NCI-H526 (cell line): ENCODE data around the gene LDHD.
"Not testable (repeated sequence)": the region's sequence is repeated elsewhere in the genome, so short reads cannot be mapped to it uniquely, and the experiment has no call there.

Experiments used
- DNase-seq, 2 experiments: peaks; one replicate each; lab custom pipeline; 2025; lab: John Stamatoyannopoulos, UW

The LDHD gene

GRCh38 chr16:75099738-75100602, 16.6 kb downstream of the LDHD start:
- no peak for DNase-seq

- DNase-seq, result no peak
These were observed 17.4 kb downstream of the LDHD start for GRCh38 chr16:75099075-75099667.

DNA sequence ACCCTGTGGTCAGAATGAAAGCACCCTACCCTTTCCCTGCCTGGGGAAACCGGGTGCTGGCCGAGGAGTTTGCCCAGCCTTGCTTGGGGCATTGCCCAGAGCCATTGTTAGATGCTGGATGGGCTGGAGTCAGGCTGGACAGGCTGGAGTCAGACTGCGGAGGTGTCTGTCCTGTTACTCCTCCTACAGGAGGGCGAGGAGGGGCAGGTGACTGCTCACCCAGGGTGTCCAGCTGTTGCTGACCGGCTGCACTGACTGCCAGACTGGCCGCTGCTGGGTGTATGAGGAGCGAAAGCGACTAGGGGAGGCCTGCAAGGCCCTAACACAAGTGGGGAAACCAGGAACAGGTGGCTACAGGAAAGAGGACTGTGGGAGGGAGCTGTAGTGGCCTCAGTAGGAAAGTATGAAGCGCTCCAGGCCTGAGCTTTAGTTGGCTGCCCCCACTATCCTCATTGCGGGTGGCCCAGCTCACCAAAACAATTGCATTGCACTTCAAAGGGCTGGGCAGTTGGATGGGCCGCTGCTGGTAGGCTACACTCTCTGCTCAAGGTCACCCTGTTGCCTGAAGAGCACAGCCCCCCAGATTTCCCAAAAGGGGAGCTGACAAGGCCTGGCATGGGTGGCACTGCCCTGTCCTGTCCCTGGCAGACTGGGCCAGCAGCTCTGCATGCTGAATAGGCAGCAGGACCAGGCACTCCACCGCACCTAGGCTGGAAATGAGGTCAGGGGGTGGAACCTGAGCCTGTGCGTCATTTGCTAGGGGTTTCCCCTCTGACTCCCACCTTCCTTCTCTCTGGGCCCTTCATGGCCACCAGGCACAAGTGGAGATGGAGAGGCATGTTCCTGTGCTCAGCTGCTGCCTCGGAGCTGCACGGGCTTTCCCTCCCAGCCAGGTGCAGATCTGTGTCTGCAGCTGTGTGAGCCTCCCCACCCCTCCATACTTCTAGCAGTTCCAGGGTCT, 18.4 kb downstream of the LDHD start:
- no peak for DNase-seq

DNA sequence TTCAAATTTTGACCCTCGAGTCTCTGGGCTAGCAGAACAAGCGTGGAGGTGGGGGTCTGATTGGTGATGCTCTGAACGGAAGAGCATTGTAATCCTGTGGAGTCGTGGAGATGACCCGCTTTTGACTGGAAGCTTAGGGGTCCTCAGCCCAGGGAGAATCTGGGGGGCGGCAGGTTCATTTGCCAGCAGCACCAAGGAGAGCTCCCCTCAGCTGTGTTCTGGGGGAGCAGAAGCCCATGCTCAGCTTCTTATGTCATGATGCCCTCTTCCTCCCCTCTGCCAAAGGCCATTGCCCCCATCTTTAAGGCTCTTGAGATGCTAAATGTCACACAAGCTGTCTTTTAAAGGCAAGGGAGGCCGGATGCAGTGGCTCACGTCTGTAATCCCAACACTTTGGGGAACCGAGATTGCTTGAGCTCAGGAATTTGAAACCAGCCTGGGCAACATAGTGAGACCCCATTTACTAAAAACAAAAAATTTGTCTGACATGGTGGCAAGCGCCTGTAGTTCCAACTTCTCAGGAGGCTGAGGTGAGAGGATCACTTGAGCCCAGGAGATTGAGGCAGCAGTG, 19.3 kb downstream of the LDHD start:
- DNase-seq, result no peak

- peak in 1 of 2 experiments; percentile 48 for DNase-seq
These were observed 19.9 kb downstream of the LDHD start for GRCh38 chr16:75096656-75097055.

GRCh38 chr16:75095204-75095621, 21.4 kb downstream of the LDHD start:
- no peak for DNase-seq

DNA sequence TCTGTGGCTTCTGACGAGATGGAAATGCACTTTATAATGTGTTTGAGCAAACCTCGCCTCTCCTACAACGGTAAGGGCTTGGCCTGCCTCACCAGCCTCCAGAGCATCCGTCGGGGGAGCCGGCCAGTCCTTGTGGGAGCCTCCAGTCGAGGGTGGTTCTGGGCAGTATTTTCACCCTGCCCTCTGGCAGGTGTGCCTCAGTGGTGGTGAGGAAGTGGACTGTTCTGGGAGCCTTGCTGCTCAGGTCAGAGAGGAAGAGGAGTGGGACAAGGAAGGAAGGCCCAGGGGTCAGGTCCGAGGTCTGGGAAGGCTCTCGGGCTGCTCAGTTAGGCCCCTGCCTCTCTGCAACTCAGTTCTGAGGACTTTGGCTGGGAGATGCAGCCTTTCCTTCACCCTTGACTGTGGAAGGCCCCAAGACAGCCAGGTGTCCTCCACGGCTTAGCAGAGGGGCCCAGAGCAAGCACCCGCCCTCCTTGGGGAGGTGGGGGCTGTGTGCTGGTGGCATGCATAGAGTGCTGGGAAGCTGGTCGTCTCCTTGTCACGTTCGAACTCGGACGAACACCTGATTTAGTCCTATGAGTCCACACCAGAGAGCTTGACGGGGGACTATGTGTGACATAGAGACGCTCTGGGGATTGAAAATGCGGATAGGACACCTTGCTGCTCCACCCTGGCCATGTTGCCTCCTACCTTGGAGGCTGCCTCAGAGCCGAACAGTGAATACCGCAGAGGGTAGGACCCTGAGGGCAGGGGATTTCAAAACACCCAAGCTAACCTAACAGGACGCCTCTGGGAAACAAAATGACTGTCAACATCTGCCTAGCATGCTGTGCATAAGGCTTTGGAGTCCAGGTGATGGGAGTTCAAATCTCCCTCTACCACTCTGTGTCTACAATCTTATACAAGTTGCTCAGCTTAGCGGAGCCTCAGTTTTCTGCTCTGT, 22.7 kb downstream of the LDHD start:
- DNase-seq, result no peak

GRCh38 chr16:75092777-75093176, 23.8 kb downstream of the LDHD start:
- no peak for DNase-seq

DNA sequence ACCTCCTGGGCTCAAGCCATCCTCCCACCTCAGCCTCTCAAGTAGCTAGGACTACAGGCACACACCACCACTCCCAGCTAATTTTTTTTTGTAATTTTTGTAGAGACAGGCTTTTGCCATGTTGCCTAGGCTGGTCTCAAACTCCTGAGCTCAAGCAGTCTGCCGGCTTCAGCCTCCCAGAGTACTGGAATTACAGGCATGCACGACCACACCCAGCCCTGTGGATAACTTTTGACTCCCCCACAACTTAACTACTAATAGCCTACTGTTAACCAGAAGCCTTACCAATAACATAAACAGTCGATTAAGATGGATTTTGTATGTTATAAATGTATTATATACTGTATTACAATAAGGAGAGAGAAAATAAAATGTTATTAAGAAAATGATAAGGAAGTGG, 25.0 kb downstream of the LDHD start:
- DNase-seq, result not testable (repeated sequence)

- not testable (repeated sequence) for DNase-seq
These were observed 25.7 kb downstream of the LDHD start for GRCh38 chr16:75090899-75091298.

- DNase-seq, result no peak
These were observed 26.9 kb downstream of the LDHD start for GRCh38 chr16:75089486-75090202.

GRCh38 chr16:75088934-75089333, 27.6 kb downstream of the LDHD start:
- DNase-seq, result no peak

- no peak for DNase-seq
These were observed 28.4 kb downstream of the LDHD start for GRCh38 chr16:75088216-75088615.

DNA sequence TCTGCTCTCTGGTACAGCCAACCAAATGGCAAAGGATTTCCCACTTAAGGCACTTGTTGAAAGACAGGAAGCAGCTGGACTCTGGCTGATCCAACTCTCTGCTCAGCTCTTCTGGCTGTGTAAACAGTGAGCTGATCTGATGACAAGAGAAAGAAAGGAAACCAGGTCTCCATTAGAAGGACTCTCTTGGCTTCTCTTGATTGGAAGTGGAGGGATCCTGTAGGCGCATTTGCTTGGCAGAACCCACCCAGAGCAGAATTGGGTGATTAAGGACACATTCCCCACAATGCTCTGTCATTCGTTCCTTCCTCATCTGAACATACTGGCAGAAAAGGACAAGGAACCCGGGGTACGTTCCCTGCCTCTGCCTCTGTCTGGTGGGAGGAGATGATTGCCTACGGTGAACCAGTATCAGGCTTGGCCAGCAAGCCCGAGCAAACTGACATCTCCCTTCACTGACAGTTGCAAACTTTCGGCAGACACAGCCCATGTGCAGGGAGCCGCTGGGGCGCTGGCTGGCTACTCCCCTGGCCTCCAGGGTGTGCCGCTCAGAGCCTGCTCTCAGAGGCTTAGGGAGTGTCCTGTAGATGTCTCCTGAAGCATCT, 29.1 kb downstream of the LDHD start:
- no peak for DNase-seq

DNA sequence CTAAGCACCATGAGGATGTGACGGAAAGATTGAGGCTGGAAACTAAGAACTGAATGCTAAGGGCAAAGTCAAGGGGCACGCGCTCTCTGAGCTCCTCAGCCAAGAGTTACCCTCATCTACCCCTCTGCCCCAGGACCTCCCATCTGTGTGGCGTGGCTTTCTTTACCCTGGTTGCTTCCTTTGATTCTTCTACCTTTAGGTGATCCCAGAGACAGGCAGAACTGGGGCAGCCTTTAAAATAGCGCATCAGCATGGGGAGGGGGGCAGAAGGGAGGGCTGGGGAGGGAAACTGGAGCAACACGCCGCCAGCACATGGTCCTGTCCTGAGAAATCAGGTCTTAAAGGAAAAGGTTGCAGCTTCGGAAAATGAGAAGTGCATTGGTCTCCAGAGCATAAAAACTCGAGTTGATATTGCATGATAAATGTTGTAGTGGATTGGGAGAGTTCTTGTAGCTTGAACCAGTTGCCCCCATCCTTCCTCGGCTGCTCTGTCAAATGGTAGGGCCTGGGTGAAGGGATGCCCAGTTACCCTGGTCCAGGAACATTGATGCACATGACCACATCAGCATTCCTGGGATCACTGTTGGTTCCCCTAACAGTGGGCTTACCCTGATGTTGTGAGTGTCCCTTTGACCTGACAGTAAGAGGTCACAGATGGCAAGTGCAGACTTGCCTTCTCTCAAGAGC, 29.7 kb downstream of the LDHD start:
- no peak for DNase-seq

- no peak for DNase-seq
These were observed 30.3 kb downstream of the LDHD start for GRCh38 chr16:75086281-75086680.

- DNase-seq, result no peak
These were observed 31.0 kb downstream of the LDHD start for GRCh38 chr16:75085556-75085955.

- no peak for DNase-seq
These were observed 32.8 kb downstream of the LDHD start for GRCh38 chr16:75083813-75084212.

DNA sequence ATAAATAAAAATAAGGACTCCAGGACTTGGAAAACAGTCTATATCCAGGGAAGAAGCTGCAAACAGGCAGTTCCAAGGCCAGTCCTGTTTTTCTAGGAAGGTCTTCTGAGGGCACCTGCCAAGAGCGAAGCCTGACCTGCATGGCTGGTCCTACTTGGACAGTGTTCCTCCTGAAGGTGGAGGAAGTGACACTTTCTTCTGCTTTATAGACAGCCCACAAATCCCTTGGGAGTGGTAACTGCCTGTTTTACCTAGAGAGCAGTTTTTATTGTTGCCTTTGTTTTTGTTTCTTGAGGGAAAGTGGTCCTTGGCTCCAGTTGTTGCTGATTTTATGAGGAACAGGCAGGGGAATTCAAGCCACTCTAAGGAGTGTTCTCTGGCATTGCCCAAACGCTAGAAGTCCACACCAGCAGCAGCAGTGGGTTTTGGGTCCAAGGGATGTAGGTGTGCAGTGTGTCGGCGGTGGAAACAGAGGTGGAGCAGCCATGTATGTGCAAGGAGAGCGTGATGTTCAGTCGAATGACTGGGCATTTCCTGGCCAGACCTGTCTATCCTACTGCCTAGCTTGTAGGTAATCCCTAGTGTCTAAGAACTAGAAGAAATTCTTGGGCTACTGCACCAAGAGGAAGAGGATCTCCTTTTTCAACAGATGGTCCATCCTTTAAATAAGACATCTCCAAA, 35.3 kb downstream of the LDHD start:
- no peak for DNase-seq
